NCI-H1048 (cell line): ENCODE results near the gene PXK.
A peak's percentile ranks its signal among the peaks of the same experiment; 100 is the strongest.
"Not testable (repeated sequence)": the region's sequence is repeated elsewhere in the genome, so short reads cannot be mapped to it uniquely, and the experiment has no call there.

ENCODE experiments used
- DNase-seq: peaks from one replicate; lab custom pipeline; 2025; lab: John Stamatoyannopoulos, UW

The PXK gene

DNA sequence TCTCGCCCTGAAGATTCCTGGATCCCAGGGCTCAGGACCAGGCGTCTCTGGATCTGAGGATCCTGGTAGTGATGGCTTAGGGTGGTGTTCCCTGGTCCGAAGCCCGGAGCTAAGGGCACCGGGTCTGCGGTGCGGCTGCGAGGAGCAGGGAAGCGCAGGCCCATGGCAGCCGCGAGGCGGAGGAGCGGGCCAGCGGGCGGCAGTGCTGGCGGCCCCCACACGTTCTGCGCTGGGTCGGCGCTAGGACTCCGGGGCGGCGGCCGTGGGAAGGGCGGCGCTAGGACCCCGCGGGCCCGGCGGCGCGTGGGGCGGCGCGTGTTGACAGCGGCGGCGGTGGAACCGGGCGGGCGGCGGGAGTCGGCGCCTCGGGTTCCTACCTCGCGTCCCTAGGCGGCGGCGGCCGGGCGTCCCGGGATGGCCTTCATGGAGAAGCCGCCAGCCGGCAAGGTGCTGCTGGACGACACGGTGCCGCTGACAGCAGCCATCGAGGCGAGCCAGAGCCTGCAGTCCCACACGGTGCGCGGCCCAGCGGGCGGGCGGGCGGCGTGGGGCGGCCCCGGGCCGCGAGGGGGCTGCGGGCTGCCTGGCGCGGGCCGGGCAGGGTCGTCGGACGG is at the start of gene PXK:
Gene PXK (plus strand): TSS at position 318 of the 614 bp plus-strand sequence. CDS start 97 bp downstream, at position 415.
- DNase-seq, result peak; percentile 21

- DNase-seq, result no peak
Observed at GRCh38 chr3:58285334-58285733, 47.4 kb upstream of the PXK start.

- DNase-seq, result no peak
Observed at GRCh38 chr3:58287354-58287753, 45.3 kb upstream of the PXK start.

DNA sequence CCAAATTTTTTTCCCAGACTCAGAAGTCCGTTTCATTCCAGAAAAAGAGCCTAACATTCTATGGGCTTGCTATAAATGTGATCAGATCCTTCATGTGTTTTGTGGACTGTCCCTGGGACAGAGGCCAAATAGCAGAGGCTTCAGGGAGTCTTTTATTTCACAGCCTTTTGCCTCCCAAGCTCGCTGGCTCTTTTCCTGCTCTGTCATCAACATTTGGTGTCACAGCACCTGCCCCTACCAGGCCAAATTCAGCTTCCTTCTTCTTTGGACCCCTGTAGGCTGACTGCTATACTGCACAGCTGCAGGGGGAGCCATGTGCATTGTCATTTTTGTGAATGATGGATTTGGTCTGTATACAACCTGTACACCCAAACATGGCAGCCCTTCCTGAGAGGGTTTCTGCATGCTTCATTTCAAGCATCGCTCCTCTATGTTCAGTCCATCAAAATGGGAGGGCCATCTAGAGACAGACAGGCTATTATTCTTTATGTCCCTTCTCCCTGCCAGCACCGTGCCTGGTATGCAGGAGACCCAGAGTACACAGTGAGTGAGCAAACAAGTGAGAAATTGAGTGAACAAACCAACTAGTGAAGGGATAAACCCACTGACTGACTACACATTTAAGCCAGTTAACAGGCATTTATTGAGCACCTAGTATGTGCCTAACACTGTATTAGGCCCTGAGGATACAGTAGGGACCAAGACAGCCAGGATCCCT is 44.5 kb upstream of the PXK start:
- no peak for DNase-seq

DNA sequence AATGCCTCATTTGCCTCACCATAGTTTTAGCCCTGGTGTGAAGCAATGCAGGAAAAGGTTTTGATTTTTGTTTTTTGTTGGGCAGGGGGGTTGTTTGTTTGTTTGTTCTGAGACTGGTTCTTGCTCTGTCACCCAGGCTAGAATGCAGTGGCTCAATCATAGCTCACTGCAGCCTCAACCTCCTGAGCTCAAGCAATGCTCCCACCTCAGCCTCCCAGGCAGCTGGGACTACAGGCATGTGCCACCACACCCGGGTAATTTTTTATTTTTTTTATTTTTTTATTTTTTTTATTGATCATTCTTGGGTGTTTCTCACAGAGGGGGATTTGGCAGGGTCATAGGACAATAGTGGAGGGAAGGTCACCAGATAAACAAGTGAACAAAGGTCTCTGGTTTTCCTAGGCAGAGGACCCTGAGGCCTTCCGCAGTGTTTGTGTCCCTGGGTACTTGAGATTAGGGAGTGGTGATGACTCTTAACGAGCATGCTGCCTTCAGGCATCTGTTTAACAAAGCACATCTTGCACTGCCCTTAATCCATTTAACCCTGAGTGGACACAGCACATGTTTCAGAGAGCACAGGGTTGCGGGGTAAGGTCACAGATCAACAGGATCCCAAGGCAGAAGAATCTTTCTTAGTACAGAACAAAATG is 43.6 kb upstream of the PXK start:
- not testable (repeated sequence) for DNase-seq

DNA sequence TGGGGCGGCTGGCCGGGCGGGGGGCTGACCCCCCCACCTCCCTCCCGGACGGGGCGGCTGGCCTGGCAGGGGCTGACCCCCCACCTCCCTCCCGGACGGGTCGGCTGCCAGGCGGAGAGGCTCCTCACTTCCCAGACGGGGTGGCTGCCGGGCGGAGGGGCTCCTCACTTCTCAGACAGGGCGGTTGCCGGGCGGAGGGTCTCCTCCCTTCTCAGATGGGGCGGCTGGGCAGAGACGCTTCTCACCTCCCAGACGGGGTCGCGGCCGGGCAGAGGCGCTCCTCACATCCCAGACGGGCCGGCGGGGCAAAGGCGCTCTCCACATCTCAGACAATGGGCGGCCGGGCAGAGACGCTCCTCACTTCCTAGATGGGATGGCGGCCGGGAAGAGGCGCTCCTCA is 42.2 kb upstream of the PXK start:
- not testable (repeated sequence) for DNase-seq

DNA sequence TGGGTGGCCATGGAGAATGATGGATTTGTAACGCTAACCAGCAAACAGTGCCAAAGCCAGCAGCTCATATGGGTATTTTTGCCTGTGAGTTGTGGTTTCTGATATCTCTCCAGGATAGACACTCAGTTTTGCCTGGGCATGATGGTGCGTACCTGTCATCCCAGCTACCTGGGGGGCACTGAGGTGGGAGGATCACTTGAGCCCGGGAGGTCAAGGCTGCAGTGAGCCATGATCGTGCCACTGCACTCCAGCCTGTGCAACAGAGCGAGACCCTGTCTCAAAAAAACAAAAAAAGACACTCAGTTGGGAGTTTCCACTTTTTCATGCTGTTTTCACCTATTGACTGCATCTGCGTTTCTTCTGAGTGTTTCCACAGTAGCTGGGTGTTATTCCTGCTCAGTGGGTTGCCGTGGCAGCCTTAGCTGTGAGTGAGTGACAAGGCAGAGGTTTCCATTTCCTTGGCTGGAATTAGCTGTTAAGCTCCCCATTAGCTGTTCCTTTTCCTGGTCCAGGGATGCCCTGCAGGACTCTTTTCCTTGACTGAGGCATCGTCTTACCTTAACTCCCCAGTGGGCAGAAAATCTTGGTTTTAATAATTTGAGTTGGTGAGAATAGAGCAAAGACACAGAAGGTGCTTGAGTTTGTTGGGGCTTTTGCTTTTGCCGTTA is 40.9 kb upstream of the PXK start:
- DNase-seq, result no peak

DNA sequence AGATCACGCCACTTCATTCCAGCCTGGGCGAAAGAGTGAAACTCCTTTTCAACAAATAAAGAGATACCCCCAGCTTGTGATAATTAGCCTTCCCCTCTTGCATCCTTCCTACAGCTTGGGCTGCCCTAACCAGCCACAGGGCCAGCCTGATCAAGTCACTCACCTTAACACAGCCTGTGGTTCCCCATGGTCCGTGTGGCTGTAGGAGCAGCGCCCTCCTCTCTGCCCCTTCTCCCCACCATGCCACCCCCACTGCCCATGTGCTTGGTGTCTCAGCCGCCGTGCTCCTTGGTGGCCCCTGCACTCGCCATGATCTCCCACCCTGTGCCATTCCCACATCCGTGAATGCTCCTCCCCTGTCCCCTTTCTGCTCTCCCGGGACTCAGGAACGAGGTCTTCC is 39.8 kb upstream of the PXK start:
- DNase-seq, result no peak

- no peak for DNase-seq
Observed at GRCh38 chr3:58293516-58293915, 39.2 kb upstream of the PXK start.

DNA sequence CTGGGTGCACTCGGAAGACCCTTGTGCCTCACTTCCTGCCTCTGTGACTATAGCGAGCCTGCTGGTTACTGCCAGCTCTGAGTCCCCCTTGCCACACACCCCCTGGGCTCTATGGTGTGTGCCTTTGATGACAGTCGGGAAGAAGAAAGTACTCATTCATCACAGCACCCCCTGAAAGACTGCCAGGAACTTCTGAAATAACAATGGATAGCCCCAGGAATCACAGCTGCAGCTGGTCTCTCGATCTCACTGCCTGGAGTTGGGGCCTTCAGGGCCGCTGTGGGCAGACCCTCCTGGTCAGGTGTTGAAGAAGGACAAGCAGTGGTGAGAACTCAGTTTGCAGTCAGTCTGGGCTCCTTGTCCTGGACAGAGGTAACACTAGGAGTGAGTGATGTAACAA is 36.4 kb upstream of the PXK start:
- DNase-seq, result no peak

DNA sequence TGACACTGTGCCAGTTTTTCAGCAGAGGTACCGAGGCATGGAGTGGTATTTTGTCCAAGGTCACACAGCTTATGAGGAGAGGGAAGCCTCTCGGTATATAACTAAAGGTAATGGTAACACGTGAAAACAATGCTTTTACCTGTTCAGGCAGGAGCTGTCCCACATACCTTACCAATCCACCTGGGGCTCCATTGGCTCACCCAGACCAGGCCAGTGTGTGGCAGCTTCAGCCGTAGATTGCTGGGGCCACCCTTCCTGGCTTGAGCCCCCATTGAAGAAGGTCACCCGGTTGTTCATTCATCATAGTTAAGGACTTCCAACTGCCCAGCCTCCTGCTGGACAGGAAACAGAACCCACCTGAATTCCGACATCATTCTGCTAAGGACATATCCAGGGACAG is 35.8 kb upstream of the PXK start:
- DNase-seq, result no peak

- no peak for DNase-seq
Observed at GRCh38 chr3:58298190-58298589, 34.5 kb upstream of the PXK start.

DNA sequence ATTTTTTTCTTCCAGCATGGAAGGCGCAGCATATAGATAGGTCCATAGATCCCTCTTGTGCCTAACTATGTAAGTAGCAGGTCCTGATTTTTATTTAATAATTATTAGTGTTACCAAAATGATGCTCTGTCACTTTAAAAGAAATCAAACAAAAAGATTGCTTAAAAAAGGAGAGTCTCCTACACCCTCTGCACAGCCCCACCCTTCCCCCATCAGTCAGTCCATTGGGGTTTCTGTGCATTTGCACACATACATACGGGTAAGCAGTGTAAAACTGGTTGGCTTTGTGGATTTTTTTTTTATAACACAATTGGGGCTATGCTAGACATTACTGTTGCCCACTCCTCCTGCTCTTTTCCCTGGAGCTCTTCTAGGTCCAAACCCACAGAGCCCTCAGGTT is 33.6 kb upstream of the PXK start:
- DNase-seq, result no peak

DNA sequence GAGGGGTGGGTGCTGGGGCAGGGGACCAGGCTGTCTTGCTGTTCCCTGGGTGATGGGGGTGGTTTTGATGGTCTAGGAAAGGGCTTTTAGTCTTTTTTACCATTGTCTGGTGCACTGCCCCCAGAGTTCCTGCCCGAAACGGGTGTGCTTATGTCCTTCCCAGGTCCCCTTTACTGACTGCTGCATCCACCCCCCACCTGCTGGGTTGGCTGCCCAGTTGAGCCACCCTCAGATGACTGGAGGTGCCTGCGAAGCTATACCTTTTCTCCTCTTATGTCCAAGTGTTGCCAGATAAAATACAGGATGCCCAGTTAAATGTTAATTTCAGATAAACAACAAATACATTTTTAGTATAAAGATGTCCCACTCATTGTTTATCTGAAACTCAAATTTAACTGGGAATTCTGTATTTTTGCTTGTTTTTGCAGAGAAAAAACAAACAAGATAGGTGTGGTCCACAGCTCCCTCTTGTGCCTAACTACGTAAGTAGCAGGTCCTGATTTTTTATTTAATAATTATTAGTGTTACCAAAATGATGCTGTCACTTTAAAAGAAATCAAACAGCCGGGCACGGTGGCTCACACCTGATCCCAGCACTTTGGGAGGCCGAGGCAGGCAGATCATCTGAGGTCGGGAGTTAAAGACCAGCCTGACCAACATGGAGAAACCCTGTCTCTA is 32.7 kb upstream of the PXK start:
- no peak for DNase-seq

- DNase-seq, result peak; percentile 93
Observed at GRCh38 chr3:58305882-58306711, 26.6 kb upstream of the PXK start, which contains the start of the genes HTD2 and RPP14. Gene HTD2 (plus strand): TSS chr3:58306520. CDS start chr3:58317614, 11,094 bp downstream. Gene RPP14 (plus strand): TSS chr3:58306245. CDS start chr3:58310330, 4,085 bp downstream.

DNA sequence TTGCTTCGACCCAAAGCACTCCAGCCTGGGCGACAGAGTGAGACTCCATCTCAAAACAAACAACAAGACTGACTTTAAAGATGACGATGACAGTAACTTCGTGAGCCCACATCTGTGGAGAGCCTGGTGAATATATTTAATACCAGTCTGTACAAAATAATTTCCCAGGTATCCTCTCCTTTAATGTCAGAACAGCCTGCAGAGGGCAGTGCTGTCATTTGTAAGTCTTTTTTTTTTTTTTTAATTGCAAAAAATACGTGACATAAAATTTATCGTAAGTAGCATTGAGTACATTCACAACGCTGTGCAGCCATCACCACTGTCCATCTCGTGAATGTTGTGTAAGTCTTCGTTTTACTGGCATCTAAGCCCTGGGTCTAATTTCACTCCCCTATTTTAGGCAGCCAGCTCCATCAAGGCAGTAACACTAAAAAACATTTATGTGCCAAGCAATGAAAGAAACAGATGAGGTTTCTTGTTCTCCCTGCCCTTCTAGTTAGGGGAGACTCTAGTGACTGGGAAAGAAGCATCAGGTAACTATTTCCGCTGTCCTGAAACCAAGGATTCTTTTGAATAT is 25.0 kb upstream of the PXK start:
- DNase-seq, result peak; percentile 27

DNA sequence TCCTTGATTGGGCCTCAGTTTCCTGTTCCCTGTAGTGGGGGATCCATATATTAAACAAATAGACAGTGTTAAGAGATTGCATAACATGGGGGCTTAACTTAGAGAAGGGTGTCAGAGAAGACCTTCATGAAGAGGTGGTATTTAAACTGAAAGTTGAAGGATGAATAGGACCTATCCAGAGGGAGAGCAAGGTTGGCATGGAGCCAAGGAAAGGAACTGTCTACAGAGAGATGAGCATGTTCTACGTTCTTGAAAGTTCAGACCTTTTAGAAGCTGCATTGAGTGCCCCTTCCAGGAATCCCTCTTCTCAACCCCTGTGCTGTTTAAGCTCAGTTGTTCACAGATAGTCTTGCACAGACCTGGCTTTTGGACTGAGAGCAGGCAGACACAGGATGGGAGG is 24.0 kb upstream of the PXK start:
- DNase-seq, result no peak

DNA sequence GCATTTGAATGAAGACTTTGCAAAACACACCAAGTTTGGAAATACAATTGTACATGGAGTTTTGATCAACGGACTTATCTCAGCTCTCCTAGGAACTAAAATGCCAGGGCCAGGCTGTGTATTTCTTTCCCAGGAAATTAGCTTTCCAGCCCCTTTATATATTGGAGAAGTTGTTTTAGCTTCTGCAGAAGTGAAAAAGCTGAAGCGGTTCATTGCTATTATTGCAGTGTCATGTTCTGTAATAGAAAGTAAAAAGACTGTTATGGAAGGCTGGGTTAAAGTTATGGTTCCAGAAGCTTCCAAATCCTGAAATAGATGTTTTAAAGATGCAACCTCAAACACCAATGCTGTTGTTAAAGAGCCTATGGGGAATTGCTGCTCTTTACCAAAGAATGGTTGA is 14.9 kb upstream of the PXK start:
- DNase-seq, result no peak

GRCh38 chr3:58321791-58322190 is 10.9 kb upstream of the PXK start:
- DNase-seq, result no peak

- no peak for DNase-seq
Observed at GRCh38 chr3:58322793-58323192, 9.9 kb upstream of the PXK start.
